ENCODE results near the gene THAP4.

The THAP4 gene

DNA sequence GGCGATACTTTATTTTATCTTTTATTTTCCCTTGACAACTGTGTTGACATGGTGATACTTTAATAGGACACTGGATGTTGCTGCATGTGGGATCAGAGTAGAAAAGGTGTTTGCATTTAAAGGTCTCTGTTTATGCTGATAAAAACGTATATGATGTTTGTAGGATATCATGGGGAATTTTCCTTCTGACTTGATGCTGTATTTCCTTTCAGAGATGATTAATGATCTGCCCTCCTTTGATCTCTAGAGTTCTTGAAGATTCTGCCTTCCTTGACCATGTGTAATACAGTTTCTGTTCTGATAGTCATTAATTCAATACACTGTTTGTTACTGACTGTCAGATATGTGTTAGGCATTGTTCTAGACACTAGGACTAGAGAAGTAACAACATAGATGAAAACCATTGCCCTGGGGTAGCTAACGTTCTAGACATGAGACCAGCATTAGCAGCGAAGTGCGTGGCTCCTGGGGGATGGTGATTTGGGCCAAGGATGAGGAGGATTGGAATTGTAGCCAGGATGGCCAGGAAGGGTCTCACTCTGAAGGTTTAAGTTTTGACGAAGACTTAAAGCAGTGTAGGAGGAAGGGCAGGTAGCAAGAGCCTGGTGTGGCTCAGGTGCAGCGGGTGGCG, 3.3 kb upstream of the THAP4 start:
- TF ChIP-seq, protein P1, sequence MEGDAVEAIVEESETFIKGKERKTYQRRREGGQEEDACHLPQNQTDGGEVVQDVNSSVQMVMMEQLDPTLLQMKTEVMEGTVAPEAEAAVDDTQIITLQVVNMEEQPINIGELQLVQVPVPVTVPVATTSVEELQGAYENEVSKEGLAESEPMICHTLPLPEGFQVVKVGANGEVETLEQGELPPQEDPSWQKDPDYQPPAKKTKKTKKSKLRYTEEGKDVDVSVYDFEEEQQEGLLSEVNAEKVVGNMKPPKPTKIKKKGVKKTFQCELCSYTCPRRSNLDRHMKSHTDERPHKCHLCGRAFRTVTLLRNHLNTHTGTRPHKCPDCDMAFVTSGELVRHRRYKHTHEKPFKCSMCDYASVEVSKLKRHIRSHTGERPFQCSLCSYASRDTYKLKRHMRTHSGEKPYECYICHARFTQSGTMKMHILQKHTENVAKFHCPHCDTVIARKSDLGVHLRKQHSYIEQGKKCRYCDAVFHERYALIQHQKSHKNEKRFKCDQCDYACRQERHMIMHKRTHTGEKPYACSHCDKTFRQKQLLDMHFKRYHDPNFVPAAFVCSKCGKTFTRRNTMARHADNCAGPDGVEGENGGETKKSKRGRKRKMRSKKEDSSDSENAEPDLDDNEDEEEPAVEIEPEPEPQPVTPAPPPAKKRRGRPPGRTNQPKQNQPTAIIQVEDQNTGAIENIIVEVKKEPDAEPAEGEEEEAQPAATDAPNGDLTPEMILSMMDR (IDR thresholded peaks at IDR 0.05) = no peak

DNA sequence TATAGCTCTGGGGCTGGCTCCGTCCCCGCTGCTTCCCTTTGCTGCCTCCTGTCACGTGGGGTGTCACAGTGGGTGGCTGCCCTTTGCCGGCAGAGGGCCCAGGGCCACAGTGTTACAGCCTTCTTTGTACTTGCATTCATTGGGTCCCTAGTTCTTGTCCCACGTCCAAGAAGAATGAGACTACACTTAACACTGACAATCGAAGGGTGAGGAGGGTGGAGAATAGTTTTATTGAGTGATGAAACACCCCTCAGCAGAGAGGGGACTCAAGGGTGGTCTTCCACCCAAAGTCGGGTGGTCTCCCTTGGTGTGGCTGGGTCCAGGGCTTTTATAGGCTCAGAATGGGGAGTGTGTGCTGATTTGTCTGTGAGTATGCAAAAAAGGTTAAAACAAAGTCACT, 2.4 kb upstream of the THAP4 start:
- TF ChIP-seq, protein P1 (IDR thresholded peaks at IDR 0.05) = no peak

DNA sequence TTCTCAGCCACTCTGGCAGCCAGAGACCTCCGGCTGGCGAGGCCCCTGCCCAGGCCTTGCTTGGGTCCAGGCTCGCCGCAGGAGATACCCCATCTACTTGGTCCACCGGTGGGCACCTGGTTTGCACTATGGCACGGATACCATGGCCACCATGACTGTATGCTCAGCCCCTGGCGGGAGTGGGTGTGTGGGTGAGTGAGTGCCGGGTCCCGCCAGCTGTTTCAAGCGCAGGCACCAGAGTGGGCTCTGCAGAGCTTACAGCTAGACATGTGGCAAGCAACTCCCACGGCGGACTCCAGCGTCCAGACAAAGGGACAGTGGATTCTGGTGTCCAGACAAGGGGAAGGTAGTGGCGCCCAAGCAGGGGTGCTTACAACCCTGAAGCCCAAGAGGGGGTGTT, 2.0 kb upstream of the THAP4 start:
- TF ChIP-seq, protein P1 (IDR thresholded peaks at IDR 0.05) = no peak

DNA sequence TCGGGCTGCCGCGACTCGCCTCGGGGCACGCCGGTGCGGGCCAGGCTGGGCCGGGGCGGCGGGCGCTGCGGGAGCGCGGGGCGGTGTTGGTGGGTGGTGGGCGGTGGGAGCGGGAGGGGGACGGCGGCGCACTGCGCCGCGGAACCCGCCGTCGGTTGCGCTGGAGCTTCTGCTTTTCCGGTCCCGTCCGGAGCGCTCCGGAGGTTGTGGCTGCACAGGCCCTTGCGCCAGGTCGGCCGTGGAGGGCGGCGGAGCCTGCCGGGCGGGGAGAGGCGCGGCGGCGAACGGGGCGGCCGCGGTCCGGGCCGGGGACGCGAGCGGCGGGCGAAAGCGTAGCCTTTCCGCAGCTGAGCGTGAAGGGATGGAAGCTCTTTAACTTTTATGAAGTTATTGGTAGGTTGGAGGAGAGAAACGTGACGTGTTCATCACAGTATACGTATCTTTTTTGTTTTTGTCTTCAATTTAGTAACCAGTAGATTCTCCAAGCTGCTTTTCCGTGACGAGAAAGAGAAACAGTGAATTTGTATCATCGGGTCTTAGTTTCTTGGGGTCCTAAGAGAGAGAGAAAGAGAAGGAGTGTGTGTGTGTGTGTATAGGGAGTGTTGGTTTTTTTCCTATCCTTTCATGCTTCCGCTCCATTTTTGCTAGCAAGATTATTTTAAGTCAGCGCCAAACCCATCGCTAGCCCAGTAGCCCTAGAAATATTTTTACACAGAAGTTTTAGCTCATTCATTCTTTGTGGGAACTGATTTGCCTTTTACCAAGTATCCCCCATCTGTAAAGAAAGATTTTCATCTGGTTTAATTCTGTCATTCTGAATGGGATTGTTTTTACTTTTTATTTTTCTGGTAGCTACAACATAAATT, 1.1 kb upstream of the THAP4 start:
- TF ChIP-seq, protein P1 (IDR thresholded peaks at IDR 0.05) = no peak

DNA sequence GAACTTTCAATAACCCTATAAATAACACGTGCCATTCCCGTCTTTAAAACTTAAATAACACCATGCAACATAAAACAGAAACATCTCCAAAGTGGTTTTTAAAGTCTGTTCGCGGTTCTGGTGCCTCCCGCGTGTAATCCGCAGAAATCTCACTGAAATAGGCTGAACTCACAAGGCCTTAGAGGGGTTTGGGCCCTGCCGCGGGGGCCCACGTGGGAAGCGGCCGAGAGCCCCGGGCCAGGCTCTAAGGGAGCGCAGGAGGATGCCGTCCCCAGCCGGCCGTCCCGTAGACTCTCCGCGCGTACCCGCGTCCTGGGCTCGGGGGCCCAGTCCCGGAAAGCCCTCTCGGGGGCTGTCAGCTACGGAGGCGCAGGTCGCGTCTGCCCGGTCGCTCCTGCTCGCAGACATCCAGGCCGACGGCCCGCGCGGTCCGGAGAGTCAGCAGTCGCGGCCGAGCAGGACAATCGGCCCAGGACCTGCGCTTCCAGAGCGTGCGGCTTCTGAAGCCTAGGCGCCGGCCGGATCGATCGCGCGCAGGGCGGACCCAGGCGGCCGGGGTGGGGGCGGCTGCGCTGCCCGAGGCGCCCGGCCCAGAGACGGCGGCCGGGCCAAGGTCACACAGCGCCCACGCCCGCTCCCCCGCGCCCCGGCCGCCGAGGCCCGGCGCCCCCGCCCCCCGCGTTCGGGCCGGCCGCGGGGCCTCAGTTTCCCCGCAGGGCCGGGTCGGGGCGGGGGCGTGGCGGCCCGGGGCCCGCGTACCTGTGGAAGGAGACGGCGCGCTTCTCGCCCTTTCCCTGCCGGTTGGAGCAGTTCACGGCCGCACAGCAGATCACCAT, 558 bp downstream of the THAP4 start:
- TF ChIP-seq, protein P1 (IDR thresholded peaks at IDR 0.05) = no peak

DNA sequence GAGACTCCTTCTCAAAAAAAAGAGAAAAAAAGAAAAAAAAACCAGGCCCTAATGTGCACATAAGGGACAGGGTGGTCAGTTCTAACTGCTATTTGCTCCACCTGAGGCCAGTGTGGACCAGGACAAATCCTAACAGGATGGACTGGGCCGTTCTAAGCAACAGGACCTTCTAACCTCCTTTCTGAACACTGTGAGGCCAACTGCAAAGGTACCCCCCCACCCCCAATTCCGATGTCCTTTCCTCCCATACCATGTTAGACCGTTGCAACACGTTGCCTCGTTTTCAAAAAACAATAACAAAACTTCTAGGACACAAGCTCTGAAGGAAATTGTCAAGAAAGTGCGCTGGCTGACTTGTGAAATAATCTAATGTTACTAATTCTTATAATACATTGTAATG, 1.2 kb downstream of the THAP4 start:
- TF ChIP-seq, protein P1 (IDR thresholded peaks at IDR 0.05) = no peak

DNA sequence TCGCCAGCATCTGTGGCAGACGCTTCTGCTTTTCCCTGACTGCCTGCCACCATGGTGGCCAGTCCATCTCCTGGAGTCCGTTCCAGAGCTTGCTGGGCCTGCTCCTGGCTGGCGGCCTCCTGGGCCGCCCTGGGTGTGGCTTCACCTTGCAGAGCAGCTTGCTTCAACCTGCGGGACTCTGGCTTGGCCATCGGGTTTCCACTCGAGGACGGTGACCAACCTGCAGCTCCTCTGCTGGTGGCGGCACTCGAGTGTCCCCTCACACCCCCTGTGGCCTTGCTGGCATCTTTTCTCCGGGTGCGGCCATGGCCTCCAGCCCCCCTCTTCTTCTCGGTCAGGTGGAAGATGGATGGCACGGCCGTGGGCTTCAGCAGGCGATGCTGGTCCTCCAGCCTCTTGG, 3.4 kb downstream of the THAP4 start:
- TF ChIP-seq, protein P1 (IDR thresholded peaks at IDR 0.05) = no peak

All from LNCAP (cell line).